ACC112 (cell line): ENCODE measurements around the gene MAST4.

Source experiments
- H2AFZ ChIP-seq: fragments of 200-600 bp; sonication (generic); one replicate; pipeline ENCODE4 v1.6.0; 2017; ENCODE audit warnings: antibody characterized with exemption, low read length; ENCODE audit not compliant: unreplicated experiment
- H3K27ac ChIP-seq: fragments of 200-600 bp; sonication (generic); 2 replicates; pipeline ENCODE4 v1.5.1; 2014; ENCODE audit warnings: low read depth, mild to moderate bottlenecking, antibody characterized with exemption, low read length, moderate library complexity
- H3K27me3 ChIP-seq: fragments of 200-600 bp; sonication (generic); 2 replicates; pipeline ENCODE4 v1.6.1; 2014; ENCODE audit warnings: mild to moderate bottlenecking, antibody characterized with exemption, low read length, moderate library complexity, mixed read lengths; ENCODE audit not compliant: insufficient read depth
- H3K36me3 ChIP-seq: fragments of 200-600 bp; sonication (generic); 2 replicates; pipeline ENCODE4 v1.6.1; 2016; ENCODE audit warnings: mild to moderate bottlenecking, antibody characterized with exemption, low read length, moderate library complexity, mixed read lengths; ENCODE audit not compliant: insufficient read depth
- H3K4me1 ChIP-seq: fragments of 200-600 bp; sonication (generic); one replicate; pipeline ENCODE4 v1.6.1; 2016; ENCODE audit warnings: low read length, mixed read lengths; ENCODE audit not compliant: insufficient read depth, unreplicated experiment, control insufficient read depth
- H3K4me3 ChIP-seq: fragments of 200-600 bp; sonication (generic); 2 replicates; pipeline ENCODE4 v1.5.1; 2014; ENCODE audit warnings: mild to moderate bottlenecking, low read depth, low read length
- H3K79me2 ChIP-seq: fragments of 200-600 bp; sonication (generic); one replicate; pipeline ENCODE4 v1.6.0; 2016; ENCODE audit warnings: low read length; ENCODE audit not compliant: control insufficient read depth, unreplicated experiment, insufficient read depth

The MAST4 gene

GRCh38 chr5:67201897-67202549 is 605.8 kb downstream of the MAST4 start:
- Histone ChIP-seq H3K27me3 (no peaks in the 10 kb centered on the region), H3K4me1 (peaks cover 7% of the 10 kb centered on the region), H3K79me2 (no peaks in the 10 kb centered on the region), H2AFZ (no peak overlapping the region), H3K36me3 (no peaks in the 10 kb centered on the region), H3K4me3 (no peak overlapping the region), H3K27ac (no peak overlapping the region)

- peaks cover 7% of the 10 kb centered on the region for H3K4me1 ChIP-seq
- H2AFZ ChIP-seq, result no peak overlapping the region
- H3K27me3 ChIP-seq, result no peaks in the 10 kb centered on the region
- H3K79me2 ChIP-seq, result no peaks in the 10 kb centered on the region
- H3K27ac ChIP-seq, result no peak overlapping the region
- no peak overlapping the region for H3K4me3 ChIP-seq
- H3K36me3 ChIP-seq, result no peaks in the 10 kb centered on the region
Observed at GRCh38 chr5:67202828-67203227, 606.6 kb downstream of the MAST4 start.

- Histone ChIP-seq H3K4me1 (peaks cover 7% of the 10 kb centered on the region), H3K27ac (no peak overlapping the region), H3K4me3 (no peak overlapping the region), H3K36me3 (no peaks in the 10 kb centered on the region), H3K27me3 (no peaks in the 10 kb centered on the region), H2AFZ (no peak overlapping the region), H3K79me2 (no peaks in the 10 kb centered on the region)
Observed at GRCh38 chr5:67203701-67204074, 607.5 kb downstream of the MAST4 start.

- no peaks in the 10 kb centered on the region for H3K36me3 ChIP-seq
- H3K79me2 ChIP-seq, result no peaks in the 10 kb centered on the region
- H3K27ac ChIP-seq, result no peak overlapping the region
- H3K4me1 ChIP-seq, result peaks cover 7% of the 10 kb centered on the region
- no peak overlapping the region for H3K4me3 ChIP-seq
- H2AFZ ChIP-seq, result no peak overlapping the region
- no peaks in the 10 kb centered on the region for H3K27me3 ChIP-seq
Observed at GRCh38 chr5:67204821-67205220, 608.6 kb downstream of the MAST4 start.

- Histone ChIP-seq H3K27me3 (no peaks in the 10 kb centered on the region), H3K79me2 (no peaks in the 10 kb centered on the region), H3K4me1 (peaks cover 7% of the 10 kb centered on the region), H2AFZ (no peak overlapping the region), H3K4me3 (no peak overlapping the region), H3K27ac (no peak overlapping the region), H3K36me3 (no peaks in the 10 kb centered on the region)
Observed at GRCh38 chr5:67205981-67206380, 609.8 kb downstream of the MAST4 start.

- H3K27ac ChIP-seq, result no peak overlapping the region
- H2AFZ ChIP-seq, result peak overlapping the region; percentile 8
- no peaks in the 10 kb centered on the region for H3K27me3 ChIP-seq
- H3K36me3 ChIP-seq, result no peaks in the 10 kb centered on the region
- no peak overlapping the region for H3K4me3 ChIP-seq
- peaks cover 7% of the 10 kb centered on the region for H3K4me1 ChIP-seq
- no peaks in the 10 kb centered on the region for H3K79me2 ChIP-seq
Observed at GRCh38 chr5:67206461-67206860, 610.3 kb downstream of the MAST4 start.

GRCh38 chr5:67206929-67207328 is 610.7 kb downstream of the MAST4 start:
- peak overlapping the region; percentile 8 for H2AFZ ChIP-seq
- no peaks in the 10 kb centered on the region for H3K36me3 ChIP-seq
- no peak overlapping the region for H3K27ac ChIP-seq
- no peaks in the 10 kb centered on the region for H3K27me3 ChIP-seq
- H3K4me3 ChIP-seq, result no peak overlapping the region
- no peaks in the 10 kb centered on the region for H3K79me2 ChIP-seq
- peaks cover 8% of the 10 kb centered on the region for H3K4me1 ChIP-seq

GRCh38 chr5:67208403-67208802 is 612.2 kb downstream of the MAST4 start:
- Histone ChIP-seq H3K4me1 (peaks cover 12% of the 10 kb centered on the region), H3K79me2 (no peaks in the 10 kb centered on the region), H3K4me3 (no peak overlapping the region), H3K27me3 (no peaks in the 10 kb centered on the region), H3K36me3 (no peaks in the 10 kb centered on the region), H3K27ac (no peak overlapping the region), H2AFZ (no peak overlapping the region)

GRCh38 chr5:67209141-67209771 is 613.1 kb downstream of the MAST4 start:
- Histone ChIP-seq H3K4me3 (no peak overlapping the region), H3K79me2 (no peaks in the 10 kb centered on the region), H2AFZ (peak overlapping the region; percentile 43), H3K4me1 (peaks cover 12% of the 10 kb centered on the region), H3K27ac (no peak overlapping the region), H3K27me3 (no peaks in the 10 kb centered on the region), H3K36me3 (no peaks in the 10 kb centered on the region)

GRCh38 chr5:67211926-67212325 is 615.7 kb downstream of the MAST4 start:
- Histone ChIP-seq H3K27ac (no peak overlapping the region), H3K4me1 (peaks cover 16% of the 10 kb centered on the region), H3K79me2 (no peaks in the 10 kb centered on the region), H3K4me3 (no peak overlapping the region), H3K27me3 (no peaks in the 10 kb centered on the region), H3K36me3 (no peaks in the 10 kb centered on the region), H2AFZ (no peak overlapping the region)

- H2AFZ ChIP-seq, result no peak overlapping the region
- H3K4me3 ChIP-seq, result no peak overlapping the region
- no peaks in the 10 kb centered on the region for H3K79me2 ChIP-seq
- no peaks in the 10 kb centered on the region for H3K27me3 ChIP-seq
- no peaks in the 10 kb centered on the region for H3K36me3 ChIP-seq
- no peak overlapping the region for H3K27ac ChIP-seq
- H3K4me1 ChIP-seq, result peaks cover 16% of the 10 kb centered on the region
Observed at GRCh38 chr5:67214036-67214435, 617.8 kb downstream of the MAST4 start.
